ENCODE measurements around the gene RGMB.
A peak's percentile ranks its signal among the peaks of the same experiment; 100 is the strongest.
"Not testable (repeated sequence)": the region's sequence is repeated elsewhere in the genome, so short reads cannot be mapped to it uniquely, and the experiment has no call there.

RGMB gene, protein sequence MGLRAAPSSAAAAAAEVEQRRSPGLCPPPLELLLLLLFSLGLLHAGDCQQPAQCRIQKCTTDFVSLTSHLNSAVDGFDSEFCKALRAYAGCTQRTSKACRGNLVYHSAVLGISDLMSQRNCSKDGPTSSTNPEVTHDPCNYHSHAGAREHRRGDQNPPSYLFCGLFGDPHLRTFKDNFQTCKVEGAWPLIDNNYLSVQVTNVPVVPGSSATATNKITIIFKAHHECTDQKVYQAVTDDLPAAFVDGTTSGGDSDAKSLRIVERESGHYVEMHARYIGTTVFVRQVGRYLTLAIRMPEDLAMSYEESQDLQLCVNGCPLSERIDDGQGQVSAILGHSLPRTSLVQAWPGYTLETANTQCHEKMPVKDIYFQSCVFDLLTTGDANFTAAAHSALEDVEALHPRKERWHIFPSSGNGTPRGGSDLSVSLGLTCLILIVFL

DNA sequence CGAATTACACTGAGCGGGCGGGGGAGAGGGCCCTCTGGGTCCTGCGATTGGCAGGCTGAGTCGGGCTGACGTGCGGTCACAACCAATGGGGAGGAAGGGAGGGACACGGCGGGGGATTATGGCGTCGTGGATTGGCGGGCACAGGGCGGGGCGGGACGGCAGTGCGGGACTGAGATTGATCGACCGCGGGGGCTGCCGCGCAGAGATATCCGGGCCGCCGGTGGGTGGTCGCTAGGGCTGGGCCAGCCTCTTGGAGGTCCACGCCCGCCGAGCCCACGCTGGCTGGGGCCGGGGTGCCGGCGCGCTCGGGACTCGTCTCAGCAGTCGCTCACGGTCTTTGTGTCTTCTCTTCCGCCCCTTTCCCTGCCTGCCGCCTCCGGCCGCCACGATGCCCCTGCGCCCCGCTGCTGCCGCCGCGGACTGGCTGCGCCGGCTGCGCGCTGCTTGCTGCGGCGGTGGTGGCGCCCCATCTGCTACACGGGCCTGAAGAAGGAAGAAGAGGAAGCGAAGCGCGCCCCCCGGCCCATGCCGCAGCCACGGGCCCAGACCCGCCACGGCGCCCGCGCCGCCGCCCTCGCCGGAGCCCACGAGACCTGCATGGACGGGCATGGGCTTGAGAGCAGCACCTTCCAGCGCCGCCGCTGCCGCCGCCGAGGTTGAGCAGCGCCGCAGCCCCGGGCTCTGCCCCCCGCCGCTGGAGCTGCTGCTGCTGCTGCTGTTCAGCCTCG lies at the start of gene RGMB:
TSS of gene RGMB (plus strand) at position 200 of the 728 bp plus-strand sequence. CDS start at position 608, 408 bp downstream.
- DNase-seq = peak; percentile 90

DNA sequence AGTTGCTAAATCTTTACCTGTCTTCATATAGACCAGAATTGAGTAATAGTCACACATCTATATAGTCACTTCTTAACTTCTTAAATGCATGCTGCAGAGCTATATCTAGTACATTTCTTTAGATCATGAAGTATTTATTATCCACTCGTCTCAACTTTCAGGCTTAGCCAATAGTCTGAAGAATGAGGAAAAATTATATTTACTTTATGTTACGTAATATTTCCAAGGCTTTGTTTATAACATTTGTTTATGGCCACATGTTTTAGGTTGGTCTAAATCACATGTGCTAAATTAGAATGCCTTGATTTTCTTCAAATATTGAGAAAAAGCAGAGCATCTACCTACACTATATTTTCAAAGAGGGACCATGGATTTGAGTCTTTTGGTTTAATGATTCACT lies 47.2 kb upstream of the RGMB start:
- DNase-seq = no peak

DNA sequence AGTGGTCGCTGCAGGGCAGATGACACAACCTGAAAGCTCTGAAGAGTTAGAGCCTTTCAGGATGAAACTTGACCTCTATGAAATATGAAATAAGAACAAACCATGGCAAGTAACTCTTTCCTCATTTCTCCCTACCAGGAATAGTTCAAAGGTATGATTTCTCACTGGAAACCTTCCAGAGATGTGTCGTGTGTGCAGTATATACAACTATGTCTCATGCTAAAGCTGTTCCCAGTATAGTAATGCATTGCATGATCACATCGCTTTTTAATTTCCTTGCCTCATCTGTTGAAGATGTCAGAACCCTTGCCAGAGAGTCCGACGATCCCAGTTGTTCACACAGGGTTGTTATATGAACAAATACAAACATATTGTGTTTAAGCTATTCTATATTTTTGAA lies 45.8 kb upstream of the RGMB start:
- DNase-seq = no peak

DNA sequence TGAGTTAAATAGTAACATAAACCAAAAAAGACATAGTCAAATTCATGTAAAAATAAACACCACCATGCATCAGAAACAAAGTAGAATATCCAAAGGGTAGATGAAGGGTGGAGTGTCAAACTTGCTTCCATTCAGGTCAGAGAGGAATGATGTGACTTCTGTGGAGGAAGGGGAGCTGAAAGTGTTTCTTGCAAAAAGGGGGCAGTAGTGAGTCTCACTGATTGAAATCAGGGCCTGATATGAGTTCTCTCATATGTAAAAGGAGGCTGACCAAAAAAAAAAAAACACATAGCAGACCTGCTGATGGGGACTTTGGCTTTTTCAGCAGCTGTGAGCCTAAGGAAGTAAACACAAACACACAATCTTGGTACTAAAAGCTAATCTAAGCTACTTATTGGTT lies 38.8 kb upstream of the RGMB start:
- no peak for DNase-seq

DNA sequence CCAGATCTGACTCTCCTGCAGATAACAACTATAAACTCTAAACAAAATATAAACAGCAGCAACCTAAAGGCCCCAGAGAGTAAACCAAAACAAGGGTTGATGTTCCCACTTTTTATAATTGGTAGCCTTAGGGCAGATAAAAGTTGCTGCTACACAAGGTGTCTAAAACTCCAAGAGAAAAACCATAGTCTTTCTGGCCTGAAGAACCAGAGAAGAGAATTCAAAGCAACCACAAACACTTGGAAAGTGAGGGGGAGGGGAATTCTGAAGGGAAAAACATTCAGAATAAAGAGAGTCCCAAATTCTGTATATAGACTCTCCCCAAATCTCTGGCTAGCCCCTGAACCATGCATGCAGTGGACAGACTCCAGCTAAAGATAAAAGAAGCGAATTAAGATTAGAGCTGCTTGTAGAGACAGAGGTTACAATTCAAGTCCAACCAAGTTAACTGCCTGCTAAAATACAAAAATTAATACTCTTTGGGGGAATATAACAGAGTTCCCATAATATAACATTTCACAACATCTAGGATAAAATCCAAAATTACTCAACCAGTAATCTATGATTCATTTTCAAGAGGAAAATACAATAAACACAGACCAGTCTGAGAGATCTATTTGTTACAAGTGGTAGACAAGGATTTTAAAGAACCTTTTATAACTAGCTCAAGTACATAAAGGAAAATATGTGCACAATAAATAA lies 37.5 kb upstream of the RGMB start:
- no peak for DNase-seq

DNA sequence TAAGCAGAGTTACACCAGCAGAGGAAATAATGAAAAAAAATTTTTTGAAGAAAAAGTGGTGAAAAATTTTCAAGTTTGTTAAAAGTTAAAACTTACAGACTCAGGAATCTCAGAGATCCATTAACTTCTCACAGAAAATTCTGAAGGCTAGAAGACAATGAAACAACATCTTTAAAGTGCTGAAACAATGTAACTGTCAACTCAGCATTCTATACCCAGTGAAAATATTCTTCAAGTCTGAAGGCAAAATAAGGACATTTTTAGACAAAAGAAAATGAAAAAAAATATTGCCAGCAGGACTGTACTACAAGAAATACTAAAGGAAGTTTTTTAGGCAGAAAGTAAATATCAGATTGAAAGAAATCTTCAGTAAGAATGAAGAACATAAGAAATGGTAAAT lies 36.7 kb upstream of the RGMB start:
- no peak for DNase-seq

DNA sequence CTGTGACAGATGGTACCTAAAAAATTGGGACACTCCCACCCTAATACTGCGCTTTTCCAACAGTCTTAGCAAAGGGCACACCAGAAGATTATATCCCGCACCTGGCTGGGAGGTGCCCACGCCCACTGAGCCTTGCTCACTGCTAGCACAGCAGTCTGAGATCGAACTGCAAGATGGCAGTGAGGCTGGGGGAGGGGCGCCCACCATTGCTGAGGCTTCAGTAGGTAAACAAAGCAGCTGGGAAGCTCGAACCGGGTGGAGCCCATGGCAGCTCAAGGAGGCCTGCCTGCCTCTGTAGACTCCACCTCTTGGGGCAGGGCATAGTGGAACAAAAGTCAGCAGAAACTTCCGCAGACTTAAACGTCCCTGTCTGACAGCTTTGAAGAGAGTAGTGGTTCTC lies 36.0 kb upstream of the RGMB start:
- not testable (repeated sequence) for DNase-seq

DNA sequence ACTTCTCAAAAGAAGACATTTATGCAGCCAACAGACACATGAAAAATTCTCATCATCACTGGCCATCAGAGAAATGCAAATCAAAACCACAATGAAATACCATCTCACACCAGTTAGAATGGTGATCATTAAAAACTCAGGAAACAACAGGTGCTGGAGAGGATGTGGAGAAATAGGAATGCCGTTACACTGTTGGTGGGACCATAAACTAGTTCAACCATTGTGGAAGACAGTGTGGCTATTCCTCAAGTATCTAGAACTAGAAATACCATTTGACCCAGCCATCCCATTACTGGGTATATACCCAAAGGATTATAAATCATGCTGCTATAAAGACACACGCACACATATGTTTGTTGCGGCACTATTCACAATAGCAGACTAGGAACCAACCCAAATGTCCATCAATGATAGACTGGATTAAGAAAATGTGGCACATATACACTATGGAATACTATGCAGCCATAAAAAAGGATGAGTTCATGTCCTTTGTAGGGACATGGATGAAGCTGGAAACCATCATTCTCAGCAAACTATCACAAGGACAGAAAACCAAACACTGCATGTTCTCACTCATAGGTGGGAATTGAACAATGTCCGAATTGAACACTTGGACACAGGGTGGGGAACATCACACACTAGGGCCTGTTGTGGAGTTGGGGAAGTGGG lies 34.8 kb upstream of the RGMB start:
- DNase-seq = not testable (repeated sequence)

DNA sequence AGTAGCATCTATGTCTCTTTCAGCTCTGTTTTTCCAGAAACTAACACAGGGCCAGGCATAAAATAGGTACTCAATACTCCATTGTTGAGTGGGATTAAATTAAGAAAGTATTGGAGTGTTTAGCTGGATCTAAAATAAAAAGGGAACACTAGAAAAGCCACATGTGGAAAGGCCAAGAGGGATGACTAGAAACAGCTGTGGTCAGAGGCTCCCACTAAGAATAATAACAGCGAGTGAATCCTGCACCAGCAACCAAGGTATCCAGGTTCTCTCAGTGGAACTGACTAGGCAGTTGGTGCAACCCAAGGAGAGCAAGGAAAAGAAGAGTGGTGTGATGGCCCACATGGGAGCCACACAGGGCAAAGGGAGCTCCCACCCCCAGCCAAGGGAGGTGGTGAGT lies 31.5 kb upstream of the RGMB start:
- DNase-seq = no peak

DNA sequence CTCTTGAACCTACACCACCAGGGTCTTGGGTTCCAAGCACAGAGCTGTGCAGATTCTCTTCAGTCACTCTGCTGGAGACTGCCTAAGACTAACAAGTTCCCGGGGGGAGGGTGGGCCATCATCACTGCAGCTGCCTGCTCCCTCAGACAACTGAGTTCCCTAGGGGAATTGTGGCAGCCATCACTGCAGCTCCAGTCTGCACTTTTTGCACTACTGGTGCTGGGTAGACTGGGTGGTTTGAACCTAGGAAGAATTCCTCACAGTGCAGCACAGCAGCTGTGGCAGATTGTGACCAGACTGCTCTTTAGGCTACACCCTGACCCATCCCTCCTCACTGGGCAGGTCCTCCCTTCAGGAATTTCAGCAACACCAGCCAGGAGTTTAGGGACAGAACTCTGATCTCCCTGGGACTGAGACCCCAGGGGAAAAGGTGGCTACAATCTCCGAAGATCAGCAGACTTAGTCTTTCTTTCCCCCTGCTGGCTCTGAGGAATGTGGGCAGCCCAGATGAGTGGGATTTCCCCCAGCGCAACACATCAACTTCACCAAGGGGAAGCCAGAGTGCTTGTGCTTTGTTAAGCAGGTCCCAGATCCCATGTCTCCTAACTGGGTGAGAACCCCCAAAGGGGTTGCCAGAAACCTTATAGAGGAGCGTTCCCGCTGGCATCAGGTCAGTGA lies 30.9 kb upstream of the RGMB start:
- DNase-seq = no peak

DNA sequence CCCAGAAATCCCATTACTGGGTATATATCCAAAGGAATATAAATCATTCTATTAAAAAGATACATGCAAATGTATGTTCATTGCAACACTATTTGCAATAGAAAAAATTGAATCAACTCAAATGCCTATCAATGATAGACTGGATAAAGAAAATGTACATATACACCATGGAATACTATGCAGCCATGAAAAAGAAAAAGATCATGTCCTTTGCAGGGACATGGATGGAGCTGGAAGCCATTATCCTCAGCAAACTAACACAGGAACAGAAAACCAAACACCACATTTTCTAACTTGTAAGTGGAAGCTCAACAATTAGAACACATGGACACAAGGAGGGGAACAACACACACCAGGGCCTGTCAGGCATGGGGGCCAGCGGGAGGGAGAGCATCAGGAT lies 25.2 kb upstream of the RGMB start:
- DNase-seq = not testable (repeated sequence)

DNA sequence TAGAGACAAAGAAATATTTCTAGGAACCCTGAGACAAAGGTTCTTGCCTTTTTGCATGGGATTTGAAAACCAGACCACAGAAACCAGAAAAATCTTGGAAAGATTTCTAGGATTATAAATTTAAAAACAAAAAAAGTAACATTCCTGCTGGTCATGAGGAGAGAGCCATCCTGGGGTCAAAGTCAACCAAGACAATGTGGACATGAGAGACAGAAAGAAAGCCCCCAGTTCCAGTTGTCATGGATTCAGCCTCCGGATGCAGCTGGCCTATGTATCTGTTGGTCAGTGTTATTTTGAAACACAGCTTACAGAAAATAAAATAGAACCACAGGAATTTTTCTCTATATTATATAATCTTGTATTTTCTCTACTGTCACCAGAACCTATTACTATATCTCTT lies 24.4 kb upstream of the RGMB start:
- DNase-seq = no peak

DNA sequence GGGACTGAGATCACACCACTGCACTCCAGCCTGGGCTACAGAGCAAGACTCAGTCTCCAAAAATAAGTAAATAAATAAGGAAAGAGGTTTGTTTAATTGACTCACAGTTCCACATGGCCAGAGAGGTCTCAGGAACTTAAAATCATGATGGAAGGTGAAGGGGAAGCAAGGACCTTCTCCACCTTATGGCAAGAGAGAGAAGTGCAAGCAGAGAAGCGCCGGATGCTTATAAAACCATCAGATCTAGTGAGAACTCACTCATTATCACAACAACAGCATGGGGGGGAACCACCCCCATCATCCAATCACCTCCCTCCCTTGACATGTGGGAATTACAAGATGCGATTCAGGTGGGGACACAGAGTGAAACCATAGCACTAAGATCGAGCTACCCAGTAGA lies 22.8 kb upstream of the RGMB start:
- no peak for DNase-seq

DNA sequence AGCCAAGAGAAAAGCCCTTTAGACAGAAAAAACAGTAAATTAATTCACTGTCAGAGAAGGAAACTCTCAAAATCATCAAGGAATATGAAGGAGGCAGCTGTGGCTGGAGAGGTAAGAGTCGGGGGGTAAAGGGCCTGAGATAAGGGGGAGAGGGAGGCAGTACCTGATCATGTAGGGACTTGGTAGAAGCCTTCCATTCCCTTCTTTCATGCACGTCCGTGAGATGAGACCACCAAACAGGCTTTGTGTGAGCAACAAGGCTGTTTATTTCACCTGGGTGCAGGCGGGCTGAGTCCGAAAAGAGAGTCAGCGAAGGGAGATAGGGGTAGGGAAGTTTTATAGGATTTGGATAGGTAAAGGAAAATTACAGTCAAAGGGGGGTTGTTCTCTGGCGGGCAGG lies 21.1 kb upstream of the RGMB start:
- not testable (repeated sequence) for DNase-seq

DNA sequence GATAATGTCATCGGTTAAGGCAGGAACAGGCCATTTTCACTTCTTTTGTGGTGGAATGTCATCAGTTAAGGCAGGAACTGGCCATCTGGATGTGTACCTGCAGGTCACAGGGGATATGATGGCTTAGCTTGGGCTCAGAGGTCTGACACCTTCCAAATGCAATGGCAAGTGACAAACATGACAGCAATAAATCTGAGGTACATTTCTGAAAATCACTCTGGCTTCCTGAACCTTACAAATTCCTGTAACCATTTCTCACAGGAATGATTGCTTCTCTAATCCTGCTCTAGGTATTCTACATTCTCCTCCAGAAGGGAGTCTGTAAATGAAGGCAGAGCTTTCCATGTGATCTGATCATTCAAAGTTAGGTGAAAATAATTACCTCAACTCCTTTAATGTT lies 20.7 kb upstream of the RGMB start:
- not testable (repeated sequence) for DNase-seq

DNA sequence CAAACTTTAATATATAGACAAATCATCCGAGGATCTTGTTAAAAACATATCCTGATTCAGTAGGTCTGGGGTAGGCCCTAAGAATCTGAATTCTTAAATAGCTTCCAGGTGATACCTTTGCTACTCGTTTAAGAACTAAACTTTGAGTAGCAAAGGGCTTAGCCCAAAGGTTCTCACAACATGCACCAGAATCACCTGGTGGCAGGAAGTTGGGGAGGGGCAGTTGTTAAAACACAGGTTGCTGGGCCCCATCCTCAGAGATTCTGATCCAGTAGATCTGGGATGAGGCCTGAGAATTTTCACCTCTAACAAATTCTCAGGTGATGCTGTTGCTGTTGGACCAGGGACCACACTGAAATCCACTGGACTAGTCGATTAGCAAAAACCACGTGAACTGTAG lies 20.0 kb upstream of the RGMB start:
- no peak for DNase-seq

DNA sequence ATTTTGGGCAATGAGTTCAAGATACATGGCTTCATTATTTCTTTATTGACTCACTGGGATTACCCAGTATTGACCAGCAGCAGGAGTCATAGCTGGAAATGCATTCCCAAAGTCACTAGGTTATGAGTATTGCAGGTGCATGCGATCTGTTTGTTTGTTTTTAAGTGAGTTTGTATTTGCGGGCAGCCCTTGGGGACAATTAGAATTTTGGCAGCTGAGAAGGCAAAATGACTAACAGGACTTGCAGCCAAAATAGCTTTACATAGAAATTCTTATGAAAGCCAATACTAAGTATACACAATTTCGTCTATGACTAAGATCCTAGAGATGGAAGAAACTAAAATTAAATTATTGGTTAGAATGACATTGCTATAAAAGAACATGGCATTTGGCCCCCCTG lies 18.1 kb upstream of the RGMB start:
- DNase-seq = no peak

DNA sequence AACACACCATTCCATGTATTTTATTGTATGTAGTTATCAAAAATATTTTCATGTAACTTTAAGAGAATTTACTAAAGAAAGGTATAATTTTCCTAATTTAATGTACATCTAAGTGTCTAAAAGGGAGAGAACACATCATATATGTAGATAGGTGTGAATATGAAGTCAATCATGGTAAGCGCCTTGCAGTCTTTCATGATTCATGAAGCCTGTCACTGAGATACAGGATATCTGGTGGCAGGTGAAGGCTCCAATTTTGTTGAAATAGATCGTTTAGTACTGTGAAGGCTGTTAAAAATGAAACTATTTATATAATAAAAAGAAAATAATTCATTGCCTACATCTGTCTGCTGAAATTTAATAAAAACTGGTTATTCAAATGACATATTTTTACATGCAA lies 15.5 kb upstream of the RGMB start:
- no peak for DNase-seq

DNA sequence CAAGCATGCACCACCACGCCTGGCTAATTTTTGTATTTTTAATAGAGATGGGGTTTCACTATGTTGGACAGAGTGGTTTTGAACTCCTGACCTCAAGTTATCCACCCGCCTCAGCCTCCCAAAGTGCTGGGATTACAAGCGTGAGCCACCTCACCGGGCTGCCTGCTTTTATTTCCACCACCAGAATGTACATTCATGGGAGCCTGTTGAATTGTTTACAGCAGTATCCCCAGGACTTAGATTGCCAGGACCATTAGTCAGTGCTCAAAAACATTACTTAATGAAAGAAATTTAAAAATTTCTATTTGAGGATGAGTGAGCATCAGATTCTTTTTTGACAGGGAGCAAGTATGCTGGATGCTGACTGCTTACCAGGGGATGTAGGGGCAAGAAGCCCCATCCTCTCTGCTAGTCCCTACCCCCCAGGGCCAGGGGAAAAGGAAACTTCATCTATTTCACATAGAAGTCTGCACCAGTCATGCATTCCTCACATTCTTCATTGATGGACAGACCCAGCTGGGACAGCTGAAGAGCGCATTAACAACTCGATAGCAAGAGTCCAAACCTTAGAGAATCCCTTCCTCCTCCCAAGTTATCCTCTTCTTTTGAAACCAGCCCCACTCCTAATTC lies 10.3 kb upstream of the RGMB start:
- DNase-seq = no peak

DNA sequence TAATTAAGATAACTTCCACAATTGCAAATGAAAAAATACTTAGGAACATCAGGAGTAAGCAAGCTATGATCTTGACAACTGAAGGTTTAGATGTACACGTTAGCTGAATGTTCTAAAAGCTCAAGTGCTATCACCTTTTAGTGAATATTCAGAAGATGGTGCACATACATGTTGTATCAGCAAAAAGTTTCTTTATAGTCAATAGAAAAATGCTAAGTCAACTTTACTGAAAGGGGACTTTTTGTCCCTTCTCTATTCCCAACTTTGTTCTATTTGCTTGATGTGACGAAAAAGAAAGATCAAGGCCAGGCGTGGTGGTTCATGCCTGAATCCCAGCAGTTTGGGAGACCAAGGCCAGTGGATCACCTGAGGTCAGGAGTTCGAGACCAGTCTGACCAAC lies 7.6 kb upstream of the RGMB start:
- no peak for DNase-seq

DNA sequence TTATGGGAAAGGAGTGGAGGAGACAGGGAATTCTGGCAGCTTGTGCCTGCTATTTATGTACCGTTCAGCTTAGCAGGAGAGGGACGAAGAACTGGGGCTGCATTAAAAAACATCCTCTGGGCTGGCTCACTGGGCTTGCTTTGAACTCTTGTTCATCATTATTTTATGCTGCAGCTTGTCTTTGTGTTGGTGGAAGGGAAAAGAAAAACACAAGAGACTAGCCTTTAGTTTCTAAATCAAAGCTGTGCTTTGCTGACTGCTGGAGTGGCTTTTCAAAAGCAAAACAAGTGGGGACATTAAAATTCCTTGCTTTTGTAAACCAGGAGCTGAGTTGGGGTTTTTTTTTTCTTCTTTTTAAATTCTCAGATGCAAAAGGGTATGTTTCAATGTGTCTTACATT lies 5.9 kb upstream of the RGMB start:
- DNase-seq = no peak

Measured in NCI-H1105 treated with DMSO at 0.1 percent for 48 hours (cell line).